ENCODE results near the gene CAPNS1.

- TF ChIP-seq POLR2A (IDR thresholded peaks at IDR 0.05): no peak
- TF ChIP-seq CTCF (IDR thresholded peaks at IDR 0.05): no peak
Measured at GRCh38 chr19:36196249-36196648, 56.4 kb downstream of the CAPNS1 start.
